Measurements from ENCODE around the gene ZNF785. TPM values are rescaled to one million over a fixed set of nuclear protein-coding genes. Genes with fewer than 3 reads are reported as not detected.
"Not testable (repeated sequence)": the region's sequence is repeated elsewhere in the genome, so short reads cannot be mapped to it uniquely, and the experiment has no call there.

The ZNF785 gene
- total and polyA plus RNA-seq, 2 experiments from 2014 or later = 4.9 to 7.1 TPM

DNA sequence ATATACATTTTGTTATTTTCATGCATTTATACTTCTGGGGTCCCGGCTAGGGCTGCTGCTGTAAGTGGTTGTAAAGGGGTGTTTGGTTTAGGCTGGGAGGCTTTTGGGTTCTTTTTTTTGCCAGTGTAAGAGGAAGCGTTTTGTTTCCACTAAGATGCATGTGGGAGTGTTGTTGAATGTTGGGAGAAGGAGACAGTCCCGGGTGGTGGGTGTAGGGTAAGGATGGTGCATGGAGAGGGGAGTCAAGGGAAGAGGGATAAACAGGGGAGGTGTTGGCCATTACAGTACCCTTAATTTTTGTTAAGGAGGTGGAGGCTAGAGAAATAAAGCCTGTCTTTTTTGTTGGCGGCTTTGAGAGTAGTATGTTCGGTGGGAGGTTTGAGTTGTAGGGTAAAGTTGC, 42.4 kb downstream of the ZNF785 start (continued):
- TF ChIP-seq, protein P1, sequence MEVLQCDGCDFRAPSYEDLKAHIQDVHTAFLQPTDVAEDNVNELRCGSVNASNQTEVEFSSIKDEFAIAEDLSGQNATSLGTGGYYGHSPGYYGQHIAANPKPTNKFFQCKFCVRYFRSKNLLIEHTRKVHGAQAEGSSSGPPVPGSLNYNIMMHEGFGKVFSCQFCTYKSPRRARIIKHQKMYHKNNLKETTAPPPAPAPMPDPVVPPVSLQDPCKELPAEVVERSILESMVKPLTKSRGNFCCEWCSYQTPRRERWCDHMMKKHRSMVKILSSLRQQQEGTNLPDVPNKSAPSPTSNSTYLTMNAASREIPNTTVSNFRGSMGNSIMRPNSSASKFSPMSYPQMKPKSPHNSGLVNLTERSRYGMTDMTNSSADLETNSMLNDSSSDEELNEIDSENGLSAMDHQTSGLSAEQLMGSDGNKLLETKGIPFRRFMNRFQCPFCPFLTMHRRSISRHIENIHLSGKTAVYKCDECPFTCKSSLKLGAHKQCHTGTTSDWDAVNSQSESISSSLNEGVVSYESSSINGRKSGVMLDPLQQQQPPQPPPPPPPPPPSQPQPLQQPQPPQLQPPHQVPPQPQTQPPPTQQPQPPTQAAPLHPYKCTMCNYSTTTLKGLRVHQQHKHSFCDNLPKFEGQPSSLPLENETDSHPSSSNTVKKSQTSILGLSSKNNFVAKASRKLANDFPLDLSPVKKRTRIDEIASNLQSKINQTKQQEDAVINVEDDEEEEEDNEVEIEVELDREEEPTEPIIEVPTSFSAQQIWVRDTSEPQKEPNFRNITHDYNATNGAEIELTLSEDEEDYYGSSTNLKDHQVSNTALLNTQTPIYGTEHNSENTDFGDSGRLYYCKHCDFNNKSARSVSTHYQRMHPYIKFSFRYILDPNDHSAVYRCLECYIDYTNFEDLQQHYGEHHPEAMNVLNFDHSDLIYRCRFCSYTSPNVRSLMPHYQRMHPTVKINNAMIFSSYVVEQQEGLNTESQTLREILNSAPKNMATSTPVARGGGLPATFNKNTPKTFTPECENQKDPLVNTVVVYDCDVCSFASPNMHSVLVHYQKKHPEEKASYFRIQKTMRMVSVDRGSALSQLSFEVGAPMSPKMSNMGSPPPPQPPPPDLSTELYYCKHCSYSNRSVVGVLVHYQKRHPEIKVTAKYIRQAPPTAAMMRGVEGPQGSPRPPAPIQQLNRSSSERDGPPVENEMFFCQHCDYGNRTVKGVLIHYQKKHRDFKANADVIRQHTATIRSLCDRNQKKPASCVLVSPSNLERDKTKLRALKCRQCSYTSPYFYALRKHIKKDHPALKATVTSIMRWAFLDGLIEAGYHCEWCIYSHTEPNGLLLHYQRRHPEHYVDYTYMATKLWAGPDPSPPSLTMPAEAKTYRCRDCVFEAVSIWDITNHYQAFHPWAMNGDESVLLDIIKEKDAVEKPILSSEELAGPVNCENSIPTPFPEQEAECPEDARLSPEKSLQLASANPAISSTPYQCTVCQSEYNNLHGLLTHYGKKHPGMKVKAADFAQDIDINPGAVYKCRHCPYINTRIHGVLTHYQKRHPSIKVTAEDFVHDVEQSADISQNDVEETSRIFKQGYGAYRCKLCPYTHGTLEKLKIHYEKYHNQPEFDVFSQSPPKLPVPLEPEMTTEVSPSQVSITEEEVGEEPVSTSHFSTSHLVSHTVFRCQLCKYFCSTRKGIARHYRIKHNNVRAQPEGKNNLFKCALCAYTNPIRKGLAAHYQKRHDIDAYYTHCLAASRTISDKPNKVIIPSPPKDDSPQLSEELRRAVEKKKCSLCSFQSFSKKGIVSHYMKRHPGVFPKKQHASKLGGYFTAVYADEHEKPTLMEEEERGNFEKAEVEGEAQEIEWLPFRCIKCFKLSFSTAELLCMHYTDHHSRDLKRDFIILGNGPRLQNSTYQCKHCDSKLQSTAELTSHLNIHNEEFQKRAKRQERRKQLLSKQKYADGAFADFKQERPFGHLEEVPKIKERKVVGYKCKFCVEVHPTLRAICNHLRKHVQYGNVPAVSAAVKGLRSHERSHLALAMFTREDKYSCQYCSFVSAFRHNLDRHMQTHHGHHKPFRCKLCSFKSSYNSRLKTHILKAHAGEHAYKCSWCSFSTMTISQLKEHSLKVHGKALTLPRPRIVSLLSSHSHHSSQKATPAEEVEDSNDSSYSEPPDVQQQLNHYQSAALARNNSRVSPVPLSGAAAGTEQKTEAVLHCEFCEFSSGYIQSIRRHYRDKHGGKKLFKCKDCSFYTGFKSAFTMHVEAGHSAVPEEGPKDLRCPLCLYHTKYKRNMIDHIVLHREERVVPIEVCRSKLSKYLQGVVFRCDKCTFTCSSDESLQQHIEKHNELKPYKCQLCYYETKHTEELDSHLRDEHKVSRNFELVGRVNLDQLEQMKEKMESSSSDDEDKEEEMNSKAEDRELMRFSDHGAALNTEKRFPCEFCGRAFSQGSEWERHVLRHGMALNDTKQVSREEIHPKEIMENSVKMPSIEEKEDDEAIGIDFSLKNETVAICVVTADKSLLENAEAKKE (CRISPR knock-in tag; IDR thresholded peaks at IDR 0.05) = no peak
- TF ChIP-seq, protein P2, sequence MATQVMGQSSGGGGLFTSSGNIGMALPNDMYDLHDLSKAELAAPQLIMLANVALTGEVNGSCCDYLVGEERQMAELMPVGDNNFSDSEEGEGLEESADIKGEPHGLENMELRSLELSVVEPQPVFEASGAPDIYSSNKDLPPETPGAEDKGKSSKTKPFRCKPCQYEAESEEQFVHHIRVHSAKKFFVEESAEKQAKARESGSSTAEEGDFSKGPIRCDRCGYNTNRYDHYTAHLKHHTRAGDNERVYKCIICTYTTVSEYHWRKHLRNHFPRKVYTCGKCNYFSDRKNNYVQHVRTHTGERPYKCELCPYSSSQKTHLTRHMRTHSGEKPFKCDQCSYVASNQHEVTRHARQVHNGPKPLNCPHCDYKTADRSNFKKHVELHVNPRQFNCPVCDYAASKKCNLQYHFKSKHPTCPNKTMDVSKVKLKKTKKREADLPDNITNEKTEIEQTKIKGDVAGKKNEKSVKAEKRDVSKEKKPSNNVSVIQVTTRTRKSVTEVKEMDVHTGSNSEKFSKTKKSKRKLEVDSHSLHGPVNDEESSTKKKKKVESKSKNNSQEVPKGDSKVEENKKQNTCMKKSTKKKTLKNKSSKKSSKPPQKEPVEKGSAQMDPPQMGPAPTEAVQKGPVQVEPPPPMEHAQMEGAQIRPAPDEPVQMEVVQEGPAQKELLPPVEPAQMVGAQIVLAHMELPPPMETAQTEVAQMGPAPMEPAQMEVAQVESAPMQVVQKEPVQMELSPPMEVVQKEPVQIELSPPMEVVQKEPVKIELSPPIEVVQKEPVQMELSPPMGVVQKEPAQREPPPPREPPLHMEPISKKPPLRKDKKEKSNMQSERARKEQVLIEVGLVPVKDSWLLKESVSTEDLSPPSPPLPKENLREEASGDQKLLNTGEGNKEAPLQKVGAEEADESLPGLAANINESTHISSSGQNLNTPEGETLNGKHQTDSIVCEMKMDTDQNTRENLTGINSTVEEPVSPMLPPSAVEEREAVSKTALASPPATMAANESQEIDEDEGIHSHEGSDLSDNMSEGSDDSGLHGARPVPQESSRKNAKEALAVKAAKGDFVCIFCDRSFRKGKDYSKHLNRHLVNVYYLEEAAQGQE (IDR thresholded peaks at IDR 0.05; ENCODE audit: unreplicated experiment) = no peak
- TF ChIP-seq NANOG (IDR thresholded peaks at IDR 0.05; ENCODE audit: borderline replicate concordance) = no peak

DNA sequence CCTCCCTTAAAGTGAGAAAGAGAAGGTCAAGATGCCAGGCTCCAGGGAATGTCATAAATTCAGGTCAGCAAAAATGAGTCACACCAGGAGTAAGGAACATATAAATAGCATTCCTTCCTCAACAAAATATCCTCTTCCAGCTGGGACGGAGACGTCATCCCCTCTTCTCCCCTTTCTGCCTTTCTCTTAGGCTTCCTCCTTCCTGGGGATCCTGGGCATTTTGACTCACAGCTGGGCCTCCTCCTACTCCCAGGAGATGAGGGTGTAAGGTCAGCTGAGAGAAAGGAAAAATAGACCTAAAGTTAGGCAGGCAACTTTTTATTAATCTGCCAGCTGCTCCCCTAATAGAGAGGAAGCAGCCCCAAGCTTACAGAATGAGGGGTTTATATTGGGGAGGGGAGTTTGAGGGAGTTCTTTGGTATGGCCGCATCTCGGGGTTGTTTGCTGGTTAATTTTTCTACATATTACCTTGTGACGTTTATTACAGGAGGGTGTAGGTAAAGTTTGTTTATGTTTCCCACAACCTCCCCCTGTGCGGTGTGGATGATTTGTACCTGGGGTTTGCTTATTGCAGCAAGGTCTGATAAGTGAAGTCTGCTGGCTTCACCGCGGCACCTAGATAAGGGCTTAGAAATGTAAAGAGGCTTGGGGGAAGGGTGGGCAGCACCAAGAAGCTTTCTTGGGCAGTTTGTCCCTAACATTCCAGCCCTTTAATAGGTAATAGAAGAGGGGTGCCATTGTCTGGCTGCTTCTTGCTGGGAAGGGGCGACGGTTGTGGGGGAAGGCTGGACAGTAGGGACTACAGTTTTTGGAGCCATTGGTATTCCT, 43.8 kb downstream of the ZNF785 start:
- ATAC-seq (peak; percentile 70), DNase-seq (ENCODE audit: low spot score) (peak; percentile 56)
- H3F3A ChIP-seq (replicated peaks; ENCODE audit: low read depth) = 0 out of 2 replicates have a peak, but pooled peaks cover 15% of the 10 kb centered on the region
- H4K20me1 ChIP-seq (replicated peaks; ENCODE audit: insufficient read depth) = no peaks in the 10 kb centered on the region
- no peaks in the 10 kb centered on the region for H3K9me2 ChIP-seq (ENCODE audit: insufficient read depth)
- H3K9me3 Mint-ChIP-seq = no peaks in the 10 kb centered on the region; the same call in 2 of the 3 replicates
- H3K4me3 ChIP-seq = peak overlapping the region; percentile 27
- H3K27me3 ChIP-seq (ENCODE audit: insufficient read depth) = no peaks in the 10 kb centered on the region
- peaks cover 11% of the 10 kb centered on the region for H3K36me3 Mint-ChIP-seq (ENCODE audit: low read depth)
- peaks cover 10% of the 10 kb centered on the region for H3K27me3 Mint-ChIP-seq (ENCODE audit: insufficient read depth, low read depth, poor library complexity)
- H3K4me2 ChIP-seq = peak overlapping the region; percentile 70
- peaks cover 8% of the 10 kb centered on the region; the same call in 2 of the 3 replicates for H3K4me1 Mint-ChIP-seq
- no peak overlapping the region for H3K27ac Mint-ChIP-seq
- 0 out of 2 replicates have a peak overlapping the region, but pooled peaks have one; percentile 15 for H2AFZ ChIP-seq
- peaks cover 32% of the 10 kb centered on the region for H3K4me1 ChIP-seq (ENCODE audit: insufficient read depth)
- H3K27ac ChIP-seq (ENCODE audit: low read depth) = peak overlapping the region; percentile 40; the same call in 1 of the 2 replicates
- H3K4me3 Mint-ChIP-seq = no peak overlapping the region
- H3K36me3 ChIP-seq (ENCODE audit: insufficient read depth) = no peaks in the 10 kb centered on the region
- TF ChIP-seq NANOG (IDR thresholded peaks at IDR 0.05; ENCODE audit: borderline replicate concordance) (no peak), POLR2AphosphoS5 (IDR thresholded peaks at IDR 0.05; ENCODE audit: low read depth) (no peak), JUNB (IDR thresholded peaks at IDR 0.05; ENCODE audit: unreplicated experiment) (no peak), EZH2 (IDR thresholded peaks at IDR 0.05; ENCODE audit: low read depth, unreplicated experiment) (no peak), EZH2phosphoT487 (IDR thresholded peaks at IDR 0.05; ENCODE audit: unreplicated experiment) (no peak), CREB1 (CRISPR knock-in tag; IDR thresholded peaks at IDR 0.05; ENCODE audit: low read depth) (no peak)
- H3K79me2 ChIP-seq (replicated peaks; ENCODE audit: insufficient read depth) = no peaks in the 10 kb centered on the region

DNA sequence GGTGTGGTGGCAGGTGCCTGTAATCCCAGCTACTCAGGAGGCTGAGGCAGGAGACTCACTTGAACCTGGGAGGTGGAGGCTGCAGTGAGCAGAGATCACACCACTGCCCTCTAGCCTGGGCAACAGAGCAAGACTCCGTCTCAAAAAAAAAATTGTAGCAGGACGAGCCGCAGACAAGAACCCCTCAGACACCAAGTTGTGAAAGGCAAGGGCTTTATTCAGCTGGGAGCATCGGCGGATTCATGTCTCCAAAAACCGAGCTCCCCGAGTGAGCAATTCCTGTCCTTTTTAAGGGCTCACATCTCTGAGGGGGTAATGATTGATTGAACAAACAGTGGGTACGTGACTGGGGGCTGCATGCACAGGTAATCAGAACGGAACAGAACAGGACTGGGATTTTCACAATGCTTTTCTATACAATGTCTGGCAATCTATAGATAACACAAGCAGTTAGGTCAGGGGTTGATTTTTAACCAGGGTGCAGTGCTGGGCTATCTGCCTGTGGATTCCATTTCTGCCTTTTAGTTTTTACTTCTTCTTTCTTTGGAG, 44.5 kb downstream of the ZNF785 start:
- not testable (repeated sequence) for DNase-seq (ENCODE audit: low spot score); H3K36me3 ChIP-seq (ENCODE audit: insufficient read depth); H3K4me3 Mint-ChIP-seq; H3K27me3 Mint-ChIP-seq (ENCODE audit: insufficient read depth, low read depth, poor library complexity); H4K20me1 ChIP-seq (replicated peaks; ENCODE audit: insufficient read depth); ATAC-seq; H3K9me2 ChIP-seq (ENCODE audit: insufficient read depth); H3K27ac Mint-ChIP-seq; H3K79me2 ChIP-seq (replicated peaks; ENCODE audit: insufficient read depth); H3K27me3 ChIP-seq (ENCODE audit: insufficient read depth); H3K4me3 ChIP-seq; H3K9me3 Mint-ChIP-seq
- Histone ChIP-seq H2AFZ (peak overlapping the region; percentile 53; the same call in 1 of the 2 replicates), H3K27ac (ENCODE audit: low read depth) (peak overlapping the region; percentile 40; the same call in 1 of the 2 replicates), H3F3A (replicated peaks; ENCODE audit: low read depth) (peaks cover 18% of the 10 kb centered on the region), H3K4me2 (peak overlapping the region; percentile 70), H3K4me1 (ENCODE audit: insufficient read depth) (peaks cover 39% of the 10 kb centered on the region)
- Mint-ChIP-seq H3K36me3 (ENCODE audit: low read depth) (peaks cover 13% of the 10 kb centered on the region), H3K4me1 (peaks cover 15% of the 10 kb centered on the region; the same call in 2 of the 3 replicates)
